Measurements from ENCODE around the gene S100A1.
"Not testable (repeated sequence)": the region's sequence is repeated elsewhere in the genome, so short reads cannot be mapped to it uniquely, and the experiment has no call there.

The S100A1 gene

DNA sequence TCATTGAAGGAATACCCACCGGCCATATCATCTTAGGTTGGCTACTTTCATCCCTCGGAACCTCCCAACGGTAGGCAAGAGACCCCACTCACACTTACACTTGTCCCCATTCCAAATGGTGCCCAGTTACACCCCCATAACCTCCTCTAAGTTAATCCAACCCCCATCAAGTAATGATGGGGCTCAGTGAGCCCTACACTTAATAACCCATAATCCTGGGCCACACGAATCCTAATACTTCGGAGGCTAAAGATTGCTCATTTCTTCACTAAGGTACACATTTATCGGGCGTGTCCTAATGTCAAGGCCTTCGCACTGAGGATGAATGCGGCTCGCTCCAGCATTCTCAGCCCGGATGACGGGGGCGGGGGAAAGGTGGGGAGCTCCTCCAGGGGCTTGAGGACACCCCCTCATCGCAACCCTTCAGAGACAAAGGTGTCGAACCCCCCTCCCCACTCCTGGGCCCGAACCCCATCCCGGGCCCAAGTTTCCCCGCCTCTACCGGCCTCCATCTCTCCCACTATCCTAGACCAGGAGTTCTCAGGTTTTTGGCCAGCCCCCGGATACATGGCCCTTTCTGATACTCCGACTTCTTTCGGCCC lies 42.1 kb downstream of the S100A1 start:
- no peaks in the 10 kb centered on the region for H3K27me3 ChIP-seq (ENCODE audit: insufficient read depth, low read length)
- peaks cover 31% of the 10 kb centered on the region for H3K79me2 ChIP-seq (ENCODE audit: control insufficient read depth, insufficient read depth, low read length, unreplicated experiment)
- H3K4me3 ChIP-seq (ENCODE audit: low read depth, low read length) = peak overlapping the region; percentile 94
- peak overlapping the region; percentile 61 for H2AFZ ChIP-seq (ENCODE audit: low read length, unreplicated experiment)
- H3K27ac ChIP-seq (ENCODE audit: low read depth, low read length) = peak overlapping the region; percentile 64; the same call in 1 of the 2 replicates
- peaks cover 22% of the 10 kb centered on the region for H3K36me3 ChIP-seq (ENCODE audit: insufficient read depth, low read length)
- H3K4me1 ChIP-seq (ENCODE audit: control insufficient read depth, insufficient read depth, low read length, unreplicated experiment) = peaks cover 8% of the 10 kb centered on the region

DNA sequence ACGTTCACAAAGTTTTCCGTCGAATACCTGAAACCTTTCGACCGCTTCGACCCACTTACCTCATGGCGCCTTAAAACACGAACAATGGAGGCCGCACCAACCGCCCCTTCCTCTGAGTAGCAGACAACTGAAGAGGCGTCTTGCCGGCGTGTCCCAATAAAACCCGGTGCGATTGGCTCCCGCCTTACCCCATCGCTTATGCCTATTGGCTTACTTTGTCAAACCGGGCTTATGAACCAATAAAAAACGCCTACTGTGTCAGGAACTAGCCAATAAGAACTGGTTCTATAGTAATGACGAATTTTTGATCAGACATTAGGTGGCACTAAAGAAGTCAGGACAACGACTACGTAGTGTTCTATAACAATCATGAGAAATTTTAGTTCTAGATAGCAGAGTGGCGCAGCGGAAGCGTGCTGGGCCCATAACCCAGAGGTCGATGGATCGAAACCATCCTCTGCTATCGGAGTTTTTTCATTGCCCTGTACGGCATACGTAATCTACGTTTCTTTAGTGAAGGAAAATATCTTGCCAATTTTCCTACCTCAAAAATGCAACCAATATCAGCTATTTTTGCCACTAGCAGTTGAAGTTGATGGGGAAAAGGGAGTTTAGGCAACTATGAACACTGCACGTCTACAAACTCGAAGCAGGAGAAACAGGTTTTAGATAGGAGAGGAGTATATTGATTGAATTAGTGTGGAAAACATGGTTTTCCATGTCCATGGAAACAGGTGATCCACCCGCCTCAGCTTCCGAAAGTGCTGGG lies 42.8 kb downstream of the S100A1 start, which contains the start of gene ILF2:
Gene ILF2, minus strand, starts transcription at position 135 of the 769 bp plus-strand sequence. Its CDS starts 71 bp downstream, at position 64.
- peaks cover 18% of the 10 kb centered on the region for H3K36me3 ChIP-seq (ENCODE audit: insufficient read depth, low read length)
- H3K4me3 ChIP-seq (ENCODE audit: low read depth, low read length) = peak within 1 kb of the TSS; percentile 94
- peak within 1 kb of the TSS; percentile 61 for H2AFZ ChIP-seq (ENCODE audit: low read length, unreplicated experiment)
- H3K79me2 ChIP-seq (ENCODE audit: control insufficient read depth, insufficient read depth, low read length, unreplicated experiment) = peaks cover 31% of the 10 kb centered on the region
- no peaks in the 10 kb centered on the region for H3K27me3 ChIP-seq (ENCODE audit: insufficient read depth, low read length)
- H3K27ac ChIP-seq (ENCODE audit: low read depth, low read length) = peak within 1 kb of the TSS; percentile 84
- H3K4me1 ChIP-seq (ENCODE audit: control insufficient read depth, insufficient read depth, low read length, unreplicated experiment) = peaks cover 8% of the 10 kb centered on the region

DNA sequence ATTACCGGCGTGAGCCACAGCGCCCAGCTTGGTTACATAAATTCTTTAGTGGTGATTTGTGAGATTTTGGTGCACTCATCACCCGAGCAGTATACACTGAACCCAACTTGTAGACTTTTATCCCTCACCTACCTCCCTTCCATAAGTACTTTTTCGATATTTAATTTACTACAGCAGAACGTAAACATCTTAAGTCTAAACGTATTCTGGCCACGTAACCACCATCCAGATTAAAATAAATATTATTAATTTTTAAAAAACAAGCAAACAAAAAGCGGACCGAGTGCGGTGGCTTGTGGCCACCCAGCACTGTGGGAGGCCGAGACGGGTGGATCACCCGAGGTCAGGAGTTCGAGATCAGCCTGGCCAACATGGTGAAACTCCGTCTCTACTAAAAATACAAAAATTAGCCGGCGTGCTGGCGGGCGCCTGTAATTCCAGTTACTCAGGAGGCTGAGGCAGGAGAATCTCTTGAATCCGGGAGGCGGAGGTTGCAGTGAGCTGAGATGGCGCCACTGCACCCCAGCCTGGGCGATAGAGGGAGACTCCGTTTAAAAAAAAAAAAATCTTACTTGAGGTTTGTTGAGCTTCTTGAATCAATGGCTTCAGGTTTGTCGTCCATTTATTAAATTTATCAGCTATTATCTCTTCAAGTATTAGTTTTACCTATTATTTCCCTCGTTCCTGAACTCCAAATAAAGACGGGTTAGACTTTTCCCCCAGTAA lies 43.6 kb downstream of the S100A1 start:
- peak overlapping the region; percentile 74 for H3K4me3 ChIP-seq (ENCODE audit: low read depth, low read length)
- H2AFZ ChIP-seq (ENCODE audit: low read length, unreplicated experiment) = peak overlapping the region; percentile 88
- peaks cover 18% of the 10 kb centered on the region for H3K36me3 ChIP-seq (ENCODE audit: insufficient read depth, low read length)
- H3K27ac ChIP-seq (ENCODE audit: low read depth, low read length) = peak overlapping the region; percentile 84
- H3K27me3 ChIP-seq (ENCODE audit: insufficient read depth, low read length); H3K4me1 ChIP-seq (ENCODE audit: control insufficient read depth, insufficient read depth, low read length, unreplicated experiment): not testable (repeated sequence)
- H3K79me2 ChIP-seq (ENCODE audit: control insufficient read depth, insufficient read depth, low read length, unreplicated experiment) = peaks cover 31% of the 10 kb centered on the region

DNA sequence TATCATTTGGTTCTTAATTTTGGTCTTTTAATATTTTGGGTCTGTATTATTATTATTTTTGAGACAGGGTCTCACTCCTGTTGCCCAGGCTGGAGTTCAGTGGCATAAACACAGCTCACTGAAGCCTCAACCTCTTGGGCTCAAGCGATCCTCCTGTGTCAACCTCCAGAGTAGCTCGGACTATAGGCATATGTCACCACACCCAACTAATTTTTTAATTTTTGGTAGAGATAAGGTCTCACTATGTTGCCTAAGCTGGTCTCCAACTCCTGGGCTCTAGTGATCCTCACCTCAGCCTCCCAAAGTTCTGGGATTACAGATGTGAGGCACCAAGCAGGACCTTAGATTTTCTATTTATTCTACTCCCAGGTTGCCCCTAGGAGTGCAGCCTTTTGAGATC lies 45.3 kb downstream of the S100A1 start:
- no peak overlapping the region for H3K4me3 ChIP-seq (ENCODE audit: low read depth, low read length)
- no peak overlapping the region for H3K27ac ChIP-seq (ENCODE audit: low read depth, low read length)
- no peak overlapping the region for H2AFZ ChIP-seq (ENCODE audit: low read length, unreplicated experiment)
- H3K36me3 ChIP-seq (ENCODE audit: insufficient read depth, low read length) = peaks cover 9% of the 10 kb centered on the region
- H3K27me3 ChIP-seq (ENCODE audit: insufficient read depth, low read length) = peaks cover 7% of the 10 kb centered on the region; the same call in 1 of the 2 replicates
- H3K4me1 ChIP-seq (ENCODE audit: control insufficient read depth, insufficient read depth, low read length, unreplicated experiment) = peaks cover 8% of the 10 kb centered on the region
- H3K79me2 ChIP-seq (ENCODE audit: control insufficient read depth, insufficient read depth, low read length, unreplicated experiment) = peaks cover 23% of the 10 kb centered on the region

DNA sequence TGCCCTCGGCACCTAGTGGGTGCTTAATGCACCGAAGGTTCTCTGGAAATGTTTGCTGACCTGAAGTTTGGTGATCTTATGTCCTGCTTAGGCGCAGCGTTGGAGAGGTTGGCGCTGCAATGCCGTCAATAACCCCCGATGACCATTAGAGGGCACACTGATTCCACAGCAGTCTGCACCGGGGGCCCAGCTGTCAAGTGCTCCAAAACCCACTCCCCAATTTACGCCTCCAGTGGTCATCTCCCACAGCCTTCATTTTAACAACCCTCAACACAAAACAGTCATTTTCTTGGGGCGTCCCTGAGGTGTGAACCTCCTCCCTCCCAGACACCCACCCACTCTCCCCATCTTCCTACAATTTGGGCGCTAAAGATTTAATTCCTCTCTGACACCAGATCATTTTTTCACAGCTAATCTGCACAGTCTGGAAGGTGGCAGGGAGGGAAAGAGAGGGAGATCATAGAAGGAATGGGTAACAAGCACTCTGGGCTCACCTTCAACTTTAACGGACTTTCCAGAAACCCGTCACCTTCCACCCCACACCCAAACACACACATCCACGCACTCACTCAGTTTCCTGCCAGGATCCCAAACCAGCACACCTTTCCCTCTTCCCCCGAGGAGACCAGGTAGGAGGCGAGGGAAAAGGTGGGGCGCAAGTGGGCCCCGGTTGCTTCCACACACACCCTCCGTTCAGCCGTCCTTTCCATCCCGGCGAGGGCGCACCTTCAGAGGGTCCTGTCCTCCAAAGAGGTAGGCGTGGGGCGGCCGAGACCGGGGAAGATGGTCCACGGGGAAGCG lies 49.7 kb downstream of the S100A1 start:
- no peaks in the 10 kb centered on the region for H3K36me3 ChIP-seq (ENCODE audit: insufficient read depth, low read length)
- H3K4me1 ChIP-seq (ENCODE audit: control insufficient read depth, insufficient read depth, low read length, unreplicated experiment) = no peaks in the 10 kb centered on the region
- peak overlapping the region; percentile 73 for H3K4me3 ChIP-seq (ENCODE audit: low read depth, low read length)
- peaks cover 38% of the 10 kb centered on the region for H3K27me3 ChIP-seq (ENCODE audit: insufficient read depth, low read length)
- H2AFZ ChIP-seq (ENCODE audit: low read length, unreplicated experiment) = peak overlapping the region; percentile 69
- H3K27ac ChIP-seq (ENCODE audit: low read depth, low read length) = no peak overlapping the region
- no peaks in the 10 kb centered on the region for H3K79me2 ChIP-seq (ENCODE audit: control insufficient read depth, insufficient read depth, low read length, unreplicated experiment)

GRCh38 chr1:153678519-153679336 lies 50.5 kb downstream of the S100A1 start, which contains the start of gene NPR1:
TSS of gene NPR1 (plus strand) at chr1:153678688. CDS start at chr1:153679109, 421 bp downstream.
- Histone ChIP-seq H3K79me2 (ENCODE audit: control insufficient read depth, insufficient read depth, low read length, unreplicated experiment) (no peaks in the 10 kb centered on the region), H3K27me3 (ENCODE audit: insufficient read depth, low read length) (peaks cover 38% of the 10 kb centered on the region), H3K4me1 (ENCODE audit: control insufficient read depth, insufficient read depth, low read length, unreplicated experiment) (no peaks in the 10 kb centered on the region), H2AFZ (ENCODE audit: low read length, unreplicated experiment) (peak within 1 kb of the TSS; percentile 69), H3K36me3 (ENCODE audit: insufficient read depth, low read length) (no peaks in the 10 kb centered on the region), H3K4me3 (ENCODE audit: low read depth, low read length) (peak within 1 kb of the TSS; percentile 73), H3K27ac (ENCODE audit: low read depth, low read length) (no peak within 1 kb of the TSS)

DNA sequence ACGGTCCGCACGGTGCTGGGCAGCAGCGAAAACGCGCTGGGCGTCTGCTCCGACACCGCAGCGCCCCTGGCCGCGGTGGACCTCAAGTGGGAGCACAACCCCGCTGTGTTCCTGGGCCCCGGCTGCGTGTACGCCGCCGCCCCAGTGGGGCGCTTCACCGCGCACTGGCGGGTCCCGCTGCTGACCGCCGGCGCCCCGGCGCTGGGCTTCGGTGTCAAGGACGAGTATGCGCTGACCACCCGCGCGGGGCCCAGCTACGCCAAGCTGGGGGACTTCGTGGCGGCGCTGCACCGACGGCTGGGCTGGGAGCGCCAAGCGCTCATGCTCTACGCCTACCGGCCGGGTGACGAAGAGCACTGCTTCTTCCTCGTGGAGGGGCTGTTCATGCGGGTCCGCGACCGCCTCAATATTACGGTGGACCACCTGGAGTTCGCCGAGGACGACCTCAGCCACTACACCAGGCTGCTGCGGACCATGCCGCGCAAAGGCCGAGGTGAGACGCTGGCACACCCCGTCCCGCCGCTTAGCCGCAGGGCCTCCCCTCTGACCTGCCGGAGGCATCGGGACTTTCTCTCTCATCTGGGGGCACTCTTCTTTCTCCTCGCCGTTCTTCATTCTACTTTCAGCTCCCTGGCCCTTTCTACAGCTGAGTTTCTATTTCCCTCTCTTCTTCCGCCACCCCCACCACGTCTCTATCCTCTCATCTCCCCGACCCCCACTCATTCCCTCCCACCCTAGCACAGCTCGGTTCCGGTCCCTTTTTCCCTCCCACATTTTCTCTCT lies 51.3 kb downstream of the S100A1 start:
- Histone ChIP-seq H3K4me1 (ENCODE audit: control insufficient read depth, insufficient read depth, low read length, unreplicated experiment) (no peaks in the 10 kb centered on the region), H3K27ac (ENCODE audit: low read depth, low read length) (no peak overlapping the region)

GRCh38 chr1:153680120-153680403 lies 51.8 kb downstream of the S100A1 start:
- no peaks in the 10 kb centered on the region for H3K4me1 ChIP-seq (ENCODE audit: control insufficient read depth, insufficient read depth, low read length, unreplicated experiment)
- no peak overlapping the region for H3K27ac ChIP-seq (ENCODE audit: low read depth, low read length)
- no peaks in the 10 kb centered on the region for H3K79me2 ChIP-seq (ENCODE audit: control insufficient read depth, insufficient read depth, low read length, unreplicated experiment)
- H3K36me3 ChIP-seq (ENCODE audit: insufficient read depth, low read length) = no peaks in the 10 kb centered on the region
- H2AFZ ChIP-seq (ENCODE audit: low read length, unreplicated experiment) = no peak overlapping the region
- H3K27me3 ChIP-seq (ENCODE audit: insufficient read depth, low read length) = peaks cover 38% of the 10 kb centered on the region
- no peak overlapping the region for H3K4me3 ChIP-seq (ENCODE audit: low read depth, low read length)

More for the DNA sequence above, 51.3 kb downstream of the S100A1 start:
- H3K4me3 ChIP-seq (ENCODE audit: low read depth, low read length) = peak overlapping the region; percentile 73
- H3K27me3 ChIP-seq (ENCODE audit: insufficient read depth, low read length) = peaks cover 38% of the 10 kb centered on the region
- H3K79me2 ChIP-seq (ENCODE audit: control insufficient read depth, insufficient read depth, low read length, unreplicated experiment) = no peaks in the 10 kb centered on the region
- no peaks in the 10 kb centered on the region for H3K36me3 ChIP-seq (ENCODE audit: insufficient read depth, low read length)
- peak overlapping the region; percentile 69 for H2AFZ ChIP-seq (ENCODE audit: low read length, unreplicated experiment)

All from ACC112 (cell line).